HG03159 (cell line): ENCODE results near the gene DNAJB13.
"Not testable (repeated sequence)": the region's sequence is repeated elsewhere in the genome, so short reads cannot be mapped to it uniquely, and the experiment has no call there.

ENCODE experiments used
- ATAC-seq: cut with Tn5 transposase; IDR thresholded peaks from one replicate; pipeline ENCODE4 v1.9.1; 2021; ENCODE audit warnings: mild to moderate bottlenecking, moderate library complexity; ENCODE audit not compliant: unreplicated experiment

Gene DNAJB13

GRCh38 chr11:73950869-73951710, at the start of gene DNAJB13:
TSS of gene DNAJB13 (plus strand) at chr11:73951026. CDS start at chr11:73951070, 44 bp downstream.
- ATAC-seq: no peak

- ATAC-seq: no peak
These were observed 48.5 kb upstream of the DNAJB13 start for GRCh38 chr11:73902303-73902702.

- no peak for ATAC-seq
These were observed 43.6 kb upstream of the DNAJB13 start for GRCh38 chr11:73907191-73907590.

GRCh38 chr11:73912026-73912425, 38.8 kb upstream of the DNAJB13 start:
- ATAC-seq: no peak

- ATAC-seq: no peak
These were observed 37.4 kb upstream of the DNAJB13 start for GRCh38 chr11:73913472-73913871.

- ATAC-seq: no peak
These were observed 36.5 kb upstream of the DNAJB13 start for GRCh38 chr11:73914284-73914683.

- ATAC-seq: no peak
These were observed 34.4 kb upstream of the DNAJB13 start for GRCh38 chr11:73916435-73916834.

- no peak for ATAC-seq
These were observed 29.6 kb upstream of the DNAJB13 start for GRCh38 chr11:73921180-73921579.

- no peak for ATAC-seq
These were observed 21.4 kb upstream of the DNAJB13 start for GRCh38 chr11:73929388-73929787.

- ATAC-seq: no peak
These were observed 19.7 kb upstream of the DNAJB13 start for GRCh38 chr11:73931039-73931645.

GRCh38 chr11:73931951-73932350, 18.9 kb upstream of the DNAJB13 start:
- ATAC-seq: no peak

GRCh38 chr11:73932781-73933180, 18.0 kb upstream of the DNAJB13 start:
- ATAC-seq: no peak

- ATAC-seq: not testable (repeated sequence)
These were observed 14.8 kb upstream of the DNAJB13 start for GRCh38 chr11:73936047-73936446.

GRCh38 chr11:73939096-73939495, 11.7 kb upstream of the DNAJB13 start:
- no peak for ATAC-seq

- no peak for ATAC-seq
These were observed 9.8 kb upstream of the DNAJB13 start for GRCh38 chr11:73940801-73941570.

GRCh38 chr11:73942010-73942409, 8.8 kb upstream of the DNAJB13 start:
- ATAC-seq: no peak

GRCh38 chr11:73944085-73944484, 6.7 kb upstream of the DNAJB13 start:
- no peak for ATAC-seq

- ATAC-seq: no peak
These were observed 5.9 kb upstream of the DNAJB13 start for GRCh38 chr11:73944901-73945300.

GRCh38 chr11:73945396-73945795, 5.4 kb upstream of the DNAJB13 start:
- ATAC-seq: no peak

- ATAC-seq: no peak
These were observed 3.9 kb upstream of the DNAJB13 start for GRCh38 chr11:73946798-73947458.

- ATAC-seq: no peak
These were observed 1.6 kb upstream of the DNAJB13 start for GRCh38 chr11:73949246-73949645.
